Naive thymus-derived CD4-positive, alpha-beta T cell (primary cell): ENCODE results near the gene ITGA11. TPM values are rescaled to one million over a fixed set of nuclear protein-coding genes. Genes with fewer than 3 reads are reported as not detected.

ENCODE experiments used
- ATAC-seq: fragments of 150-1000 bp; cut with Tn5 transposase; 2 replicates; pipeline ENCODE4 v1.10.0; 2021; ENCODE audit warnings: mild to moderate bottlenecking, moderate library complexity
- CTCF ChIA-PET: fragments of 350-600 bp; sonication (Branson Sonifier 250); formaldehyde crosslinking; loops from one replicate; lab custom pipeline; 2021; ENCODE audit warnings: antibody characterized with exemption; lab: Charles Lee
- POLR2A ChIA-PET: fragments of 350-600 bp; sonication (Branson Sonifier 250); formaldehyde crosslinking; loops from one replicate; lab custom pipeline; 2021; ENCODE audit warnings: antibody characterized with exemption, inconsistent platforms; lab: Charles Lee
- DNase-seq, 9 donors: peaks; one replicate each; pipeline versions ENCODE4 v3.0.0 to v3.0.0-alpha.2; 2020 to 2022; ENCODE audit warnings: mixed read lengths in 1 of 9
- H3K27ac ChIP-seq: one replicate; pipeline ENCODE4 v1.7.0; 2013; ENCODE audit warnings: mild to moderate bottlenecking, low read depth, low read length, moderate library complexity
- H3K27me3 ChIP-seq, 2 donors: one replicate each; pipeline ENCODE4 v1.7.0; 2013; ENCODE audit warnings: low read length in 2 of 2, mild to moderate bottlenecking in 2 of 2, moderate library complexity in 2 of 2; ENCODE audit not compliant: control insufficient read depth in 2 of 2, insufficient read depth in 2 of 2
- H3K36me3 ChIP-seq, 3 experiments: 1 replicate in 2 of 3; 2 replicates in 1 of 3; pipeline ENCODE4 v1.7.0; 2013; ENCODE audit warnings: low read length in 3 of 3, mild to moderate bottlenecking in 3 of 3, moderate library complexity in 1 of 3; ENCODE audit not compliant: insufficient read depth in 3 of 3, control insufficient read depth in 2 of 3
- H3K4me1 ChIP-seq, 2 donors: one replicate each; pipeline ENCODE4 v1.7.0; 2013; ENCODE audit warnings: low read length in 2 of 2, mild to moderate bottlenecking in 2 of 2, moderate library complexity in 1 of 2; ENCODE audit not compliant: control insufficient read depth in 2 of 2, insufficient read depth in 2 of 2
- H3K4me3 ChIP-seq: 2 replicates; pipeline ENCODE4 v1.7.0; 2013; ENCODE audit warnings: mild to moderate bottlenecking, low read length
- H3K9me3 ChIP-seq, 3 experiments: 1 replicate in 2 of 3; 2 replicates in 1 of 3; pipeline ENCODE4 v1.7.0; 2013; ENCODE audit warnings: low read length in 3 of 3; ENCODE audit not compliant: control insufficient read depth in 2 of 3
- H3K27ac Mint-ChIP-seq, 9 donors: one replicate each; pipeline ENCODE4 v1.8.0; 2020 to 2022; ENCODE audit warnings: mixed read lengths in 9 of 9, mild to moderate bottlenecking in 8 of 9, moderate library complexity in 5 of 9, inconsistent platforms in 2 of 9
- H3K27me3 Mint-ChIP-seq, 5 donors: one replicate each; pipeline ENCODE4 v1.8.0; 2021 to 2022; ENCODE audit warnings: mixed read lengths in 5 of 5, mild to moderate bottlenecking in 1 of 5
- H3K36me3 Mint-ChIP-seq, 5 donors: one replicate each; pipeline ENCODE4 v1.8.0; 2020 to 2022; ENCODE audit warnings: mixed read lengths in 5 of 5, mild to moderate bottlenecking in 3 of 5, inconsistent platforms in 1 of 5
- H3K4me1 Mint-ChIP-seq, 7 donors: one replicate each; pipeline ENCODE4 v1.8.0; 2020 to 2022; ENCODE audit warnings: mixed read lengths in 7 of 7, mild to moderate bottlenecking in 3 of 7, inconsistent platforms in 1 of 7
- H3K4me3 Mint-ChIP-seq, 10 donors: one replicate each; pipeline ENCODE4 v1.8.0; 2020 to 2022; ENCODE audit warnings: mild to moderate bottlenecking in 10 of 10, mixed read lengths in 10 of 10, moderate library complexity in 6 of 10, inconsistent platforms in 2 of 10
- H3K9me3 Mint-ChIP-seq, 11 donors: one replicate each; pipeline ENCODE4 v1.8.0; 2020 to 2022; ENCODE audit warnings: mixed read lengths in 11 of 11, mild to moderate bottlenecking in 4 of 11, inconsistent platforms in 1 of 11, moderate library complexity in 1 of 11
- intact Hi-C, 2 donors: fragments of 100-400 bp; cut with micrococcal nuclease; formaldehyde crosslinking; loops; one replicate each; pipeline ENCODE4 v1.15.1; 2023
- polyA plus RNA-seq, 2 donors: library from polyadenylated mRNA; unstranded; fragments of 300-500 nt; fragmentation: Illumina TruSeq; gene quantifications; one replicate each; pipeline ENCODE4 v1.2.3, GENCODE V29; 2021
- total RNA-seq, 6 experiments: library from RNA in 5 of 6; stranded (reverse) in 5 of 6; gene quantifications; 1 replicate in 5 of 6; 2 replicates in 1 of 6; pipeline ENCODE4 v1.2.3 and lab custom pipeline; 2021 to 2026

Gene ITGA11
- total and polyA plus RNA-seq, 7 experiments from 2014 or later = 0.02 to 1.1 (median 0.08) TPM; not detected in 2

- H3K4me3 ChIP-seq = no peak overlapping the region
- CTCF ChIA-PET = no interaction called here
- peaks cover 0 to 26% (median 4%) of the 10 kb centered on the region in 7 donors for H3K4me1 Mint-ChIP-seq
- no peaks in the 10 kb centered on the region for H3K9me3 ChIP-seq
- POLR2A ChIA-PET = no interaction called here
- peak overlapping the region in 2 of 10 donors; percentile 21 to 66 for H3K4me3 Mint-ChIP-seq
- no peaks in the 10 kb centered on the region for H3K9me3 Mint-ChIP-seq
- H3K27ac ChIP-seq = no peak overlapping the region
- ATAC-seq (no peak), DNase-seq (no peak)
- peak overlapping the region in 1 of 9 donors; percentile 69 for H3K27ac Mint-ChIP-seq
- no peaks in the 10 kb centered on the region for H3K36me3 ChIP-seq
- peaks cover 0 to 2% (median 0%) of the 10 kb centered on the region in 5 donors for H3K27me3 Mint-ChIP-seq
- H3K36me3 Mint-ChIP-seq = no peaks in the 10 kb centered on the region
- H3K4me1 ChIP-seq = no peaks in the 10 kb centered on the region
- no peaks in the 10 kb centered on the region for H3K27me3 ChIP-seq
- intact Hi-C loops = no loop called here
These were observed 67.3 kb downstream of the ITGA11 start for GRCh38 chr15:68364660-68365035.

GRCh38 chr15:68364028-68364659 is 67.8 kb downstream of the ITGA11 start:
- no peak overlapping the region for H3K4me3 Mint-ChIP-seq
- ATAC-seq (no peak), DNase-seq (no peak)
- ChIA-PET POLR2A (no interaction called here), CTCF (no interaction called here)
- H3K4me1 Mint-ChIP-seq = peaks cover 0 to 26% (median 4%) of the 10 kb centered on the region in 7 donors
- Histone ChIP-seq H3K4me1 (no peaks in the 10 kb centered on the region), H3K36me3 (no peaks in the 10 kb centered on the region), H3K9me3 (no peaks in the 10 kb centered on the region), H3K4me3 (no peak overlapping the region), H3K27me3 (no peaks in the 10 kb centered on the region), H3K27ac (no peak overlapping the region)
- no peak overlapping the region for H3K27ac Mint-ChIP-seq
- H3K27me3 Mint-ChIP-seq = peaks cover 0 to 2% (median 0%) of the 10 kb centered on the region in 5 donors
- no peaks in the 10 kb centered on the region for H3K36me3 Mint-ChIP-seq
- intact Hi-C loops = no loop called here
- H3K9me3 Mint-ChIP-seq = no peaks in the 10 kb centered on the region

- no peaks in the 10 kb centered on the region for H3K9me3 Mint-ChIP-seq
These were observed 68.6 kb downstream of the ITGA11 start for GRCh38 chr15:68363353-68363752.

GRCh38 chr15:68362537-68363126 is 69.3 kb downstream of the ITGA11 start:
- POLR2A ChIA-PET = interaction anchor here (0.5 kb wide), 1 partner anchor 472 kb away, joined by 3 read pairs; no protein-coding TSS in a partner anchor

More at GRCh38 chr15:68363353-68363752, 68.6 kb downstream of the ITGA11 start:
- Mint-ChIP-seq H3K4me3 (no peak overlapping the region), H3K4me1 (peaks cover 0 to 20% (median 4%) of the 10 kb centered on the region in 7 donors), H3K27ac (no peak overlapping the region), H3K36me3 (no peaks in the 10 kb centered on the region), H3K27me3 (peaks cover 0 to 2% (median 0%) of the 10 kb centered on the region in 5 donors)
- Histone ChIP-seq H3K4me3 (no peak overlapping the region), H3K9me3 (no peaks in the 10 kb centered on the region), H3K27ac (no peak overlapping the region), H3K36me3 (no peaks in the 10 kb centered on the region), H3K27me3 (no peaks in the 10 kb centered on the region), H3K4me1 (no peaks in the 10 kb centered on the region)
- ChIA-PET CTCF (no interaction called here), POLR2A (no interaction called here)
- no peak for DNase-seq
- no peak for ATAC-seq
- intact Hi-C loops = no loop called here

GRCh38 chr15:68360721-68361120 is 71.2 kb downstream of the ITGA11 start:
- CTCF ChIA-PET = no interaction called here
- ATAC-seq (no peak), DNase-seq (no peak)
- Mint-ChIP-seq H3K27ac (no peak overlapping the region), H3K4me1 (peaks cover 0 to 9% (median 4%) of the 10 kb centered on the region in 7 donors), H3K4me3 (no peak overlapping the region), H3K9me3 (peaks cover 0 to 16% (median 0%) of the 10 kb centered on the region in 11 donors), H3K36me3 (peaks cover 0 to 18% (median 0%) of the 10 kb centered on the region in 5 donors), H3K27me3 (no peaks in the 10 kb centered on the region)
- Histone ChIP-seq H3K4me3 (no peak overlapping the region), H3K27me3 (no peaks in the 10 kb centered on the region), H3K9me3 (no peaks in the 10 kb centered on the region), H3K36me3 (no peaks in the 10 kb centered on the region), H3K27ac (no peak overlapping the region), H3K4me1 (no peaks in the 10 kb centered on the region)
- intact Hi-C loops = no loop called here
- POLR2A ChIA-PET = no interaction called here

More at GRCh38 chr15:68362537-68363126, 69.3 kb downstream of the ITGA11 start:
- intact Hi-C loops = no loop called here
- DNase-seq (no peak), ATAC-seq (no peak)
- Mint-ChIP-seq H3K27me3 (peaks cover 0 to 2% (median 0%) of the 10 kb centered on the region in 5 donors), H3K36me3 (peaks cover 0 to 5% (median 0%) of the 10 kb centered on the region in 5 donors), H3K9me3 (peaks cover 0 to 6% (median 0%) of the 10 kb centered on the region in 11 donors), H3K27ac (no peak overlapping the region), H3K4me3 (no peak overlapping the region), H3K4me1 (peaks cover 0 to 20% (median 4%) of the 10 kb centered on the region in 7 donors)
- no peaks in the 10 kb centered on the region for H3K4me1 ChIP-seq
- H3K9me3 ChIP-seq = no peaks in the 10 kb centered on the region
- no peaks in the 10 kb centered on the region for H3K36me3 ChIP-seq
- H3K27ac ChIP-seq = no peak overlapping the region
- CTCF ChIA-PET = no interaction called here
- H3K4me3 ChIP-seq = no peak overlapping the region
- no peaks in the 10 kb centered on the region for H3K27me3 ChIP-seq

GRCh38 chr15:68356778-68357177 is 75.2 kb downstream of the ITGA11 start:
- POLR2A ChIA-PET = interaction anchor here (0.6 kb wide), 1 partner anchor 669 kb away, joined by 3 read pairs; no protein-coding TSS in a partner anchor
- intact Hi-C loops = no loop called here

More at GRCh38 chr15:68356778-68357177, 75.2 kb downstream of the ITGA11 start:
- no peak overlapping the region for H3K27ac ChIP-seq
- DNase-seq = no peak
- H3K9me3 Mint-ChIP-seq = peaks cover 0 to 16% (median 0%) of the 10 kb centered on the region in 11 donors
- ATAC-seq = no peak
- H3K36me3 ChIP-seq = no peaks in the 10 kb centered on the region
- no peaks in the 10 kb centered on the region for H3K27me3 Mint-ChIP-seq
- peaks cover 3 to 20% (median 7%) of the 10 kb centered on the region in 7 donors for H3K4me1 Mint-ChIP-seq
- no peaks in the 10 kb centered on the region for H3K27me3 ChIP-seq
- H3K27ac Mint-ChIP-seq = no peak overlapping the region
- CTCF ChIA-PET = no interaction called here
- peaks cover 0 to 30% (median 0%) of the 10 kb centered on the region in 5 donors for H3K36me3 Mint-ChIP-seq
- H3K4me3 ChIP-seq = no peak overlapping the region
- no peaks in the 10 kb centered on the region for H3K9me3 ChIP-seq
- no peaks in the 10 kb centered on the region for H3K4me1 ChIP-seq
- no peak overlapping the region for H3K4me3 Mint-ChIP-seq
